ENCODE results near the gene DLG3. TPM values are rescaled to one million over a fixed set of nuclear protein-coding genes. Genes with fewer than 3 reads are reported as not detected.

DLG3 gene
- polyA plus RNA-seq, 1 donor from 2014 or later: 66.5 TPM

- H3K9me3 ChIP-seq (ENCODE audit: low read length): no peaks in the 10 kb centered on the region
- H3K9me2 ChIP-seq (ENCODE audit: insufficient read depth, low read length): no peaks in the 10 kb centered on the region
- H3F3A ChIP-seq (ENCODE audit: insufficient read depth, low read length, poor library complexity, severe bottlenecking): no peaks in the 10 kb centered on the region
- H3K79me2 ChIP-seq (replicated peaks; ENCODE audit: insufficient read depth, low read length): no peaks in the 10 kb centered on the region
- no peaks in the 10 kb centered on the region for H3K36me3 ChIP-seq (ENCODE audit: insufficient read depth, low read length)
- no peaks in the 10 kb centered on the region for H4K20me1 ChIP-seq (ENCODE audit: insufficient read depth)
- H3K9ac ChIP-seq (ENCODE audit: low read length): no peak overlapping the region
- H3K4me2 ChIP-seq (ENCODE audit: low read length): no peak overlapping the region
- TF ChIP-seq REST (IDR thresholded peaks at IDR 0.05; ENCODE audit: borderline replicate concordance) (no peak), POLR2AphosphoS5 (IDR thresholded peaks at IDR 0.05) (no peak), TAF1 (IDR thresholded peaks at IDR 0.05; ENCODE audit: low read depth) (no peak), EZH2 (IDR thresholded peaks at IDR 0.05; ENCODE audit: borderline replicate concordance, insufficient read depth, low read length, poor library complexity, severe bottlenecking) (no peak), RAD21 (conservative IDR thresholded peaks at IDR 0.05) (no peak)
- no peak overlapping the region for H2AFZ ChIP-seq (ENCODE audit: low read depth, low read length)
- no peak overlapping the region for H3K27ac ChIP-seq (ENCODE audit: low read length)
- no peaks in the 10 kb centered on the region for H3K27me3 ChIP-seq (ENCODE audit: insufficient read depth, low read depth, low read length)
- no peak overlapping the region for H3K4me3 ChIP-seq (ENCODE audit: low read length)
Observed at GRCh38 chrX:70402721-70403120, 41.9 kb upstream of the DLG3 start.

DNA sequence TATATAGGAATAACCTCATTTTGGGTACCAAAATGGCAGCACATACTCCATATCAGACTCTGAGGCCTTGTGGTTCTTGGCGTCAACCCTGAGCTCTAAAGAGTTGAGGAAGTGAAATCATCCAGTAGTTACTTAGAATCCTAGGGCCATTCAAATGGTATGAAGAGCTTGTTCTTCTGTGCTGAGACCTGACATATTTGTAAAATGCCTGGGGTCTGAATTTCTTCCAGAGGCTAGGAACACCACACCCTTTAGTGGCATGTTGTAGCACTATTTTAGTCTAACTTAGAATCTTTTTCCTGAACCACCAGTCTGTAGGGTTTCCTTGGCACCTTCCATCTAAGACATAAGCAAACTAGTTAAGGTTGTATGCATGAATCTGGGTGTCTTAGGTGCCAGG, 39.6 kb upstream of the DLG3 start:
- no peaks in the 10 kb centered on the region for H4K20me1 ChIP-seq (ENCODE audit: insufficient read depth)
- no peak overlapping the region for H3K9ac ChIP-seq (ENCODE audit: low read length)
- no peak overlapping the region for H2AFZ ChIP-seq (ENCODE audit: low read depth, low read length)
- no peak overlapping the region for H3K27ac ChIP-seq (ENCODE audit: low read length)
- H3K9me2 ChIP-seq (ENCODE audit: insufficient read depth, low read length): no peaks in the 10 kb centered on the region
- no peaks in the 10 kb centered on the region for H3F3A ChIP-seq (ENCODE audit: insufficient read depth, low read length, poor library complexity, severe bottlenecking)
- no peaks in the 10 kb centered on the region for H3K36me3 ChIP-seq (ENCODE audit: insufficient read depth, low read length)
- no peak overlapping the region for H3K4me3 ChIP-seq (ENCODE audit: low read length)
- no peaks in the 10 kb centered on the region for H3K9me3 ChIP-seq (ENCODE audit: low read length)
- H3K79me2 ChIP-seq (replicated peaks; ENCODE audit: insufficient read depth, low read length): no peaks in the 10 kb centered on the region
- no peak overlapping the region for H3K4me2 ChIP-seq (ENCODE audit: low read length)
- no peaks in the 10 kb centered on the region for H3K27me3 ChIP-seq (ENCODE audit: insufficient read depth, low read depth, low read length)
- no peak for TF ChIP-seq REST (IDR thresholded peaks at IDR 0.05; ENCODE audit: borderline replicate concordance)
- no peak for TF ChIP-seq TAF1 (IDR thresholded peaks at IDR 0.05; ENCODE audit: low read depth)
- no peak for TF ChIP-seq EZH2 (IDR thresholded peaks at IDR 0.05; ENCODE audit: borderline replicate concordance, insufficient read depth, low read length, poor library complexity, severe bottlenecking)
- TF ChIP-seq MXI1 (conservative IDR thresholded peaks at IDR 0.05; ENCODE audit: poor library complexity, severe bottlenecking): no peak
- TF ChIP-seq SMC3 (conservative IDR thresholded peaks at IDR 0.05; ENCODE audit: poor library complexity): no peak
- no peak for TF ChIP-seq POLR2AphosphoS5 (IDR thresholded peaks at IDR 0.05)
- no peak for TF ChIP-seq CTCF (IDR thresholded peaks at IDR 0.05; ENCODE audit: poor library complexity, severe bottlenecking)
- no peak for TF ChIP-seq RAD21 (conservative IDR thresholded peaks at IDR 0.05)
- TF ChIP-seq EP300 (conservative IDR thresholded peaks at IDR 0.05; ENCODE audit: poor library complexity, severe bottlenecking): no peak

Measured in neural cell (in vitro differentiated cells).